ENCODE results near the gene NFYA. TPM values are rescaled to one million over a fixed set of nuclear protein-coding genes. Genes with fewer than 3 reads are reported as not detected.

NFYA gene
- polyA plus RNA-seq, 2 of the 4 experiments (the other 2 are of a cell fraction): 11.2 to 17.0 TPM

GRCh38 chr6:41040940-41041536 is 31.7 kb upstream of the NFYA start:
- DNase-seq (ENCODE audit: low read depth in 1 of 2, low spot score in 1 of 2): no peak
- Histone ChIP-seq H3K4me1 (peaks cover 47% of the 10 kb centered on the region), H3K4me2 (peak overlapping the region; percentile 77), H3K4me3 (no peak overlapping the region), H3K27ac (peak overlapping the region; percentile 65 to 91), H3K9me3 (no peaks in the 10 kb centered on the region)
- FAIRE-seq: no peak
- ChIA-PET POLR2A (interaction anchor here (1.1 kb wide), 1 partner anchor 31 kb away, joined by 3 read pairs; the partner anchor contains the start of genes NFYA and OARD1), CTCF (interaction anchor here (1.3 to 2.3 kb wide), 8 partner anchors 9 to 154 kb away, joined by 3 to 9 read pairs (median 3); no protein-coding TSS in a partner anchor)
- no peak for ATAC-seq
- TF ChIP-seq RNF2 (IDR thresholded peaks at IDR 0.05; ENCODE audit: borderline replicate concordance, low read depth): no peak
- TF ChIP-seq CBX2 (IDR thresholded peaks at IDR 0.05; ENCODE audit: borderline replicate concordance, low read depth): no peak
- no peak for TF ChIP-seq SMC3 (IDR thresholded peaks at IDR 0.05)
- no peak for TF ChIP-seq CBX8 (IDR thresholded peaks at IDR 0.05)
- no peak for TF ChIP-seq FOSB (CRISPR knock-in tag; IDR thresholded peaks at IDR 0.05)
- TF ChIP-seq ESRRA (IDR thresholded peaks at IDR 0.05; ENCODE audit: borderline replicate concordance, low read length): no peak
- no peak for TF ChIP-seq CEBPB (IDR thresholded peaks at IDR 0.05)
- TF ChIP-seq ATOH8 (CRISPR knock-in tag; IDR thresholded peaks at IDR 0.05; ENCODE audit: low read depth): no peak
- no peak for TF ChIP-seq ELK1 (IDR thresholded peaks at IDR 0.05; ENCODE audit: low read depth, low read length)
- no peak for TF ChIP-seq NFE2L2 (conservative IDR thresholded peaks at IDR 0.05; ENCODE audit: low read length)
- no peak for TF ChIP-seq HES2 (IDR thresholded peaks at IDR 0.05)
- TF ChIP-seq CHD2 (IDR thresholded peaks at IDR 0.05; ENCODE audit: low read length, partially characterized antibody): no peak
- no peak for TF ChIP-seq REST (IDR thresholded peaks at IDR 0.05)
- TF ChIP-seq HOXB5 (CRISPR knock-in tag; IDR thresholded peaks at IDR 0.05): no peak
- TF ChIP-seq ZNF302 (CRISPR knock-in tag; IDR thresholded peaks at IDR 0.05): no peak
- TF ChIP-seq TP53 (CRISPR knock-in tag; IDR thresholded peaks at IDR 0.05): no peak
- no peak for TF ChIP-seq USF2 (IDR thresholded peaks at IDR 0.05)
- TF ChIP-seq JUNB (IDR thresholded peaks at IDR 0.05): no peak
- no CpG with 5 or more reads among the region's 1 CpG for WGBS (ENCODE audit: missing lambda C conversion rate)

All from A549 (cell line).